ENCODE results near the gene HTR3A.

GRCh38 chr11:113947994-113948393, 26.9 kb upstream of the HTR3A start:
- TF ChIP-seq CTCF (IDR thresholded peaks at IDR 0.05) = no peak
- no peak for TF ChIP-seq POLR2AphosphoS5 (IDR thresholded peaks at IDR 0.05)
- no peak for TF ChIP-seq POLR2A (IDR thresholded peaks at IDR 0.05)
